NCI-H226 (cell line): ENCODE measurements around the gene NCOA3.

Experiments
- DNase-seq: peaks from one replicate; pipeline ENCODE4 v3.0.0-alpha.2; 2015

NCOA3 gene

DNA sequence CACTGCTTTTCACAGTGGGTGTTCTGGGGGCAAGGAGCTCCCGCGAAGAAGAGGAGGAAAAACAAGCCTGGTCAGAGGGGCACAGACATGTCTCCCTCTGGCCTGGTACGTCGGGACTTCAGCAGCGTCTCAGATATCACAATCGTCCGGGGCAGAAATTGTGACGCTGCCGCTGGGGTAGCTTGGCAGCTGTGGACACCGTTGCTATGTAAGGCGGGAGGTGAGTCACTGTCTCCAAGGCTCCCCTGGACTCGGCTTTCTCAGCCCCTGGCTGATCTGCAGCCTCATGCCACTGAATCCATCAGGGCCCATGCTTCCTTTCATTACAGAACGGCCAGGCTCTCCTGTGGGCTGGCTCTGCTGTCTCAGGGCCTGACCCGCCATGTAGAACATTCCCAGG lies 184.9 kb downstream of the NCOA3 start:
- no peak for DNase-seq

GRCh38 chr20:47687095-47687987 lies 185.7 kb downstream of the NCOA3 start:
- no peak for DNase-seq

- no peak for DNase-seq
Measured at GRCh38 chr20:47688385-47689381, 187.0 kb downstream of the NCOA3 start.

DNA sequence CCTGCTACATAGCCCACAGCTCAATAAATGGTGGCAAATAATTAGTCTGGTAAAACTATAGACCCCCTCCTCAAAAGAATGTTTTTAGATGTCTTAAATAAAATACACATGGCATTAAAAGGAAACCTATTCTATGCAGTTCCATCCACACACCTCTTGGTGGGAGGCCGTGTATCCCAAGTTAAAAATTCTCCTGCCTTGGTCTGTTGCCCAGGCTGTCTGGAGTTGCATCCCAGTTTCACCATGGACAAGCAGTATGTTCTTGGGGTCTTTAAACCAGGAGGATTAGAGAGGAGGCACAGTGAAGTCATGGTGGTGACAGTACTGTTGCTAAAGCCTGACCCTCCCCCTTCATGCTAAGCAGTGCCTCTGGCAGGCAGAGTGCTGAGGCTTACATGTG lies 188.0 kb downstream of the NCOA3 start:
- DNase-seq: no peak

- DNase-seq: no peak
Measured at GRCh38 chr20:47691625-47692024, 189.9 kb downstream of the NCOA3 start.

DNA sequence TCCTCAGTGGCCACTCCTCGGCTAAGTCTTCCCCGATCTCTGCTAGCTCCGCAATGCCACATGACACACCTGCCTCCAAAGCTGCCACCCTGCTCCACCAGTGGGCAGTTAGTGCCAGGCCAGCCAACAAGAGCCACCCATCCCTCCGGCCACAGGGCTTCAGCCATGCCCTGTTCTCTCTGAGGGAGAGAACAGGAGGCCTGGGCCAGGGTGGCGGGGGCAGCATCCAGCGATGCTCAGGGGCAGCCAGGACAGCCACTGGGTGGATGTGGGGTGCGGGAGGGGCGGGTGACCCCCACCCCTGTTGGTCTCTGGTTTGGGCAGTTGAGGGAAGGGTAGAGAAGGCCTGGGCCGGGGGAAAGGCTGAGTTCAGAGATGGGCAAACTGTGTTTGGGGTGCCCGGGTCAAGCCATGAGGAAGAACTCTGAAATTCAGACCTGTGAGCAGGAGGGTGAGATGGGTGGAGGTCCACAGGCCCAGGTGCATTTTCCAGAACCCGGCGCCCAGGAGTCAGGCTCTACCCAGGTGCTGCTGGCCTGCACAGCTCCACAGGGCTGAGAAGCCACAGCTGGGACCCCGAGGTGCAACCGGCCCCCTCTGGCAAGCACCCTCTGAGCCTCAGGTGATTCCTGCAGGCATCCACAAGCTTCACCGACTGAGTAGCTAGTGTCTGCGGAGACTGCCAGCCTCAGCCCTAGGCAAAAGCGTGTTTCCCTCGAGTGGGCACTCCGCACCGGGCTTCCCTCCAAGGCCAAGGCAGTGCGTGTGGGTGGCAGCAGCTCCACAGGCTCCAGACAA lies 192.5 kb downstream of the NCOA3 start:
- DNase-seq: no peak

- no peak for DNase-seq
Measured at GRCh38 chr20:47696856-47697255, 195.2 kb downstream of the NCOA3 start.

- DNase-seq: no peak
Measured at GRCh38 chr20:47698142-47698541, 196.5 kb downstream of the NCOA3 start.

- DNase-seq: no peak
Measured at GRCh38 chr20:47699818-47700217, 198.1 kb downstream of the NCOA3 start.

DNA sequence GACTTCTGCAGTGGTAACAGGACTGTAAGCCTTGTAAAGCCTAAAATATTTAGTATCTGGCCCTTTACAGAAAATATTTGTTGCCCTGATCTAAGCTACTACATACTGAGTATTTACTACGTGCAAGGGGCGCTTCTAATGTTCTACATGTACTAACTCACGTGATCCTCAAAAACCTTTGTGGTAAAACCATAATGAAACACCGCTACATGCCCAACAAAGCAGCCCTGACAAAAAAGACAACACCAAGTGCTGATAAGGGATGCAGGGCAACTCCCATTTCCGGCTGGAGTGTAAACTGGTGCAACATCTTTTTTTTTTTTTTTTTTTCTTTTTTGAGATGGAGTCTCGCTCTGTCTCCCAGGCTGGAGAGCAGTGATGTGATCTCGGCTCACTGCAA lies 198.6 kb downstream of the NCOA3 start:
- no peak for DNase-seq

DNA sequence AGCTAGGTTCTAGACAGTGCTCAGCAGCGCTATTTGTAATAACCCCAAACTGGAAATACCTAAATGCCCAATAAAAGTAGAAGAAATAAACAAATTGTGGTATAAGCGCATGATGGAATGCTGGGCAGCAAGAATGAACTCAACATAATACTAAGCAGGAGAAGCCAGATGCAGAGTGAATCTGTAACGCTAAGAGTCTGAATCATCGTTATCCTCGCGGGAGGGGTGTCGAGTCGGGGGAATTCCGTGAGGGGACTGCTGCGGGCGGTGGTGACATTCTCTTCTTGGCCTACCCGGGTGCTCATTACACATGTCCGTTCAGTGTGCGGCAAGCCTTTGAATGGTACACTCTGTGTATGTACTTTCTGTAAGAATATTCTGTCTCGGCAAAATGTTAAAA lies 199.9 kb downstream of the NCOA3 start:
- no peak for DNase-seq

- peak; percentile 60 for DNase-seq
Measured at GRCh38 chr20:47703748-47704147, 202.1 kb downstream of the NCOA3 start.

DNA sequence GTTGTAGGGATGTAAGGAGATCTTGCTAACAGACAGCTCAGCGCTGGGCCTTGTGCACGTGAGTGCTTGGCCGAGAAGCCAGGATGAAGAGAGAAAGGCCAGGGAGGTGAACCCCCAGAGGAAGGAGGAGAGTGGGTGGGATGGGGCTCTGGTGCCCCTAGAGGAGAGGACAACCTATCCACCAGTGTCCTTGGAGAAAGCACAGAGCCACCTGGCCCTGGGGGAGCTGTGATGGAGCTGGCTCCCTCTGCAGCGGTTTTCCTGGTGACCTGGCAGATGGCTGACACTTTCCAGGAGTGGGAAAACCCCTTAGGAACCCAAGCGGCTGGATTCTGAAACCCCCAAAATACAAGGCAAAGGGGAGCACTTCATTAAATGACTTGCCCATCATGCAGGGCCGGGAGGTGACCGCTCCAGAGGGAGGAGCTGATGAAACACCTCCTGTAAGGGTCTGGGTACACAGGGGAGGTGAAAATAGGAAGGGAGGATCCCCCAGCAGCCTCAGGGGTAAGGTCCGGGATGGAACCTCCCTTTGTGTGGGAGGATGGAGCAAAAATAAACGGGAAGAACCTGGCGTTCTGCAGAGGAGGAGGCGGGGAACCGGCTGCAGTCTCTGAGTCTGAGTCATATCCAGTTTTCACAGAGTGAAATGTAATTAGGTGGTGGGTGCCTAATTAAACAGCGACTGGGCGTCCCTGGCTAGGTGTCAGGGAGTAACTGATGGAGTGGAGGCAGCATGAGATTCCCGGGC lies 203.2 kb downstream of the NCOA3 start:
- DNase-seq: peak; percentile 75

GRCh38 chr20:47705497-47705856 lies 203.8 kb downstream of the NCOA3 start:
- peak; percentile 9 for DNase-seq

DNA sequence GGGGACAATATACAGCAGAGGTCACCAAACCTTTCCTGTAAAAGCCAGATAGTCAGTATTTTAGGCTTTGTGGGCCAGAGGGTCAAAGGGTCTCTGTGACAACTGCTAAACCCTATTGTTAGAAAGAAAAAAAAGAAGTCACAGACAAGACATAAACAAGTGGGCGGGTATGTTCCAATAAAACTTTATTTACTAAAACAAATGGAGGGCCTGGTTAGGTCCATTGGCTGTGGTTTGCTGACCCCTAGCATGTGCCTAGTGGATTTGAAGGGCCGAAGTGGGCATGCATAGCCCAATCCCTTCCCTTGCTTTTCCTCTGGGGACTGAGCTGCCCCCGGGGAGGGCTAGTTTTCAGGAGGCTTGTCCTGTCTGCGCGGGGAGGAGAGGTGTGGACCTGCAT lies 204.7 kb downstream of the NCOA3 start:
- DNase-seq: no peak
